OCI-LY3 (cell line): Measurements from ENCODE around the gene VPS41.

Source experiments
- H2AFZ ChIP-seq: fragments of 200-600, 300-600 bp; shearing (Covaris generic); 2 replicates; pipeline ENCODE4 v1.6.0; 2014; ENCODE audit warnings: antibody characterized with exemption, low read depth, low read length
- H3K27ac ChIP-seq: fragments of 200-600, 300-600 bp; sonication (generic); 2 replicates; pipeline ENCODE4 v1.5.1; 2014; ENCODE audit warnings: mild to moderate bottlenecking, low read length, moderate library complexity, mixed read lengths
- H3K27me3 ChIP-seq: fragments of 200-600, 300-600 bp; sonication (generic); 2 replicates; pipeline ENCODE4 v1.6.1; 2014; ENCODE audit warnings: low read depth, low read length, mixed read lengths
- H3K36me3 ChIP-seq: fragments of 200-600, 300-600 bp; sonication (generic); replicated peaks from 2 replicates; pipeline ENCODE3; 2014; ENCODE audit warnings: low read depth, low read length, mixed read lengths
- H3K4me1 ChIP-seq: fragments of 300-600, 200-600 bp; sonication (generic); 2 replicates; pipeline ENCODE4 v1.6.1; 2014; ENCODE audit warnings: low read length, mixed read lengths
- H3K4me2 ChIP-seq: fragments of 200-600, 300-600 bp; sonication (generic); 2 replicates; pipeline ENCODE4 v1.6.1; 2014; ENCODE audit warnings: low read length, mixed read lengths
- H3K4me3 ChIP-seq: fragments of 300-600, 200-600 bp; sonication (generic); 2 replicates; pipeline ENCODE4 v1.5.1; 2014; ENCODE audit warnings: antibody characterized with exemption, mild to moderate bottlenecking, low read length, moderate library complexity
- H3K79me2 ChIP-seq: fragments of 300-600, 200-600 bp; shearing (Covaris generic); 2 replicates; pipeline ENCODE4 v1.6.1; 2014; ENCODE audit warnings: mild to moderate bottlenecking, low read length, mixed read lengths
- H3K9ac ChIP-seq: fragments of 300-600, 200-600 bp; shearing (Covaris generic); 2 replicates; pipeline ENCODE4 v1.6.0; 2014; ENCODE audit warnings: mild to moderate bottlenecking, low read length, moderate library complexity
- H3K9me3 ChIP-seq: fragments of 200-600, 300-600 bp; shearing (Covaris generic); 2 replicates; pipeline ENCODE4 v1.6.1; 2014; ENCODE audit warnings: low read length, mixed read lengths; ENCODE audit not compliant: insufficient read depth
- H4K20me1 ChIP-seq: fragments of 200-600, 300-600 bp; sonication (generic); 2 replicates; pipeline ENCODE4 v1.6.1; 2016; ENCODE audit warnings: low read length, mixed read lengths; ENCODE audit not compliant: insufficient read depth
- EZH2phosphoT487 ChIP-seq: fragments of 200-600 bp; shearing (Covaris generic); IDR thresholded peaks from 2 replicates; pipeline ENCODE4 v1.6.1; 2018; ENCODE audit warnings: antibody characterized with exemption, mixed run types, low read depth
- TF ChIP-seq, protein P1 (sequence below): fragments of 200-600, 300-600 bp; sonication (generic); IDR thresholded peaks from 2 replicates; pipeline ENCODE4 v1.5.1; 2014; ENCODE audit warnings: antibody characterized with exemption, low read length, low read depth

VPS41 gene

DNA sequence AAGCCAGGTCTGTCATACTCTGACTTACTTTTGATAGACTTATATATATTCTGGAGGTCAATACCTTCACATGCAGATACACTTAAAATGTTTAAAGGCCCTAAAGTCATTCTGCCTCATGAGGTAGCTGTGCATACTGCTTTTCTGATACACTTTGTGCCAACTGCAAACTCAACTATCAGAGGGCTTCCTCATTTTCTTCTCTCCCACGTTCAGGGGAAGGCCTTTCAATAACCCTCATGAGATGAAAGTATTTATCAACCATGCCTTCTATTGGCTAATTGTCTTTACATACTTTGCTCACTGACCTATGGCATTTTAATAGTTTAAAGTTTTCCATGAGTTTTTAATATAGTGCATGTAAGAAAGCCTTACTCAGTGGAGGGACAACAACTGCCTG, 165.1 kb downstream of the VPS41 start:
- H3K36me3 ChIP-seq: peaks cover 23% of the 10 kb centered on the region
- H3K9ac ChIP-seq: no peak overlapping the region
- H3K4me2 ChIP-seq: no peak overlapping the region
- no peaks in the 10 kb centered on the region for H4K20me1 ChIP-seq
- H3K4me1 ChIP-seq: 0 out of 2 replicates have a peak, but pooled peaks cover 4% of the 10 kb centered on the region
- no peak overlapping the region for H3K4me3 ChIP-seq
- TF ChIP-seq, protein P1, sequence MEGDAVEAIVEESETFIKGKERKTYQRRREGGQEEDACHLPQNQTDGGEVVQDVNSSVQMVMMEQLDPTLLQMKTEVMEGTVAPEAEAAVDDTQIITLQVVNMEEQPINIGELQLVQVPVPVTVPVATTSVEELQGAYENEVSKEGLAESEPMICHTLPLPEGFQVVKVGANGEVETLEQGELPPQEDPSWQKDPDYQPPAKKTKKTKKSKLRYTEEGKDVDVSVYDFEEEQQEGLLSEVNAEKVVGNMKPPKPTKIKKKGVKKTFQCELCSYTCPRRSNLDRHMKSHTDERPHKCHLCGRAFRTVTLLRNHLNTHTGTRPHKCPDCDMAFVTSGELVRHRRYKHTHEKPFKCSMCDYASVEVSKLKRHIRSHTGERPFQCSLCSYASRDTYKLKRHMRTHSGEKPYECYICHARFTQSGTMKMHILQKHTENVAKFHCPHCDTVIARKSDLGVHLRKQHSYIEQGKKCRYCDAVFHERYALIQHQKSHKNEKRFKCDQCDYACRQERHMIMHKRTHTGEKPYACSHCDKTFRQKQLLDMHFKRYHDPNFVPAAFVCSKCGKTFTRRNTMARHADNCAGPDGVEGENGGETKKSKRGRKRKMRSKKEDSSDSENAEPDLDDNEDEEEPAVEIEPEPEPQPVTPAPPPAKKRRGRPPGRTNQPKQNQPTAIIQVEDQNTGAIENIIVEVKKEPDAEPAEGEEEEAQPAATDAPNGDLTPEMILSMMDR: no peak
- no peak for TF ChIP-seq EZH2phosphoT487
- H2AFZ ChIP-seq: no peak overlapping the region
- no peaks in the 10 kb centered on the region for H3K27me3 ChIP-seq
- no peaks in the 10 kb centered on the region for H3K79me2 ChIP-seq
- H3K27ac ChIP-seq: no peak overlapping the region
- no peaks in the 10 kb centered on the region for H3K9me3 ChIP-seq

DNA sequence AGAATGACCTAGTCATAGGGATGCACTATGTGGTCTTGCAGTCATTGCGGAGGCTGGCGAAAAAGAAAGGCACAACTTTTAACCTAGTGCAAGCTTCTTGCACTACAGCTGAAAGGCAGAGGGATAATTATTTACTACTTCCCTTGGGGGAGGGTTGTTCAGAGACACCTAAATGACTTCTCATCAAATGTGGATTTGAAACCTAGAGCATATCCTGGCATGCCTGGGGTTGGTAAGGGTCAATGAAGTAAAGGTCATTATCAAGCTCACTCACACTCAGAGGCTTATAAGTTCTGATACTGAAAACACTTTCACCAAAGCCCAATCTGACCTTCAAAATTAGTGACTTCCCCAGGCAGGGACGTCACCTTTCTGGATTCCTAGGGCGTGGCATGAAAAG, 168.9 kb downstream of the VPS41 start:
- Histone ChIP-seq H4K20me1 (no peaks in the 10 kb centered on the region), H3K36me3 (peaks cover 19% of the 10 kb centered on the region), H3K9ac (no peak overlapping the region), H3K4me2 (no peak overlapping the region), H3K4me1 (0 out of 2 replicates have a peak, but pooled peaks cover 4% of the 10 kb centered on the region), H2AFZ (no peak overlapping the region), H3K9me3 (no peaks in the 10 kb centered on the region), H3K4me3 (no peak overlapping the region), H3K79me2 (no peaks in the 10 kb centered on the region), H3K27ac (no peak overlapping the region), H3K27me3 (no peaks in the 10 kb centered on the region)
- TF ChIP-seq EZH2phosphoT487: no peak
- TF ChIP-seq, protein P1: no peak

DNA sequence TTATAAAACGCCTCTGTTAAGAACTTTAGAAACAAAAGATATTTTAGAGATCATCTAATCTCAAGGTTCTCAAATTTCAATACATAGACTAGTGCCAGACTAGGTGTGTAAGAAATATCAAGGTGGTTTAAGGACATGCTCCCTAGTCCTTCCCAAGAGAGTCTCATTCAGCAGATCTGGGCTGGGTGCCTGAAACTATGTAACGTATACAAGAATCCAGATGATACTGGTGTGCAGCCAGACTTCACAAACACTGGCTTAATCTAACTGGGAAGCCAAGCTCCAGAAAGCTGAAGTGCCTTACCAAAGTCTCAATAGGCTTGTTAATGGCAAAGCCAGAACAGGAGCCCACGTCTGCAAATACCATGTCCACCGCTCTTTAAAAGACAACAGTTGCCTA, 172.9 kb downstream of the VPS41 start:
- Histone ChIP-seq H4K20me1 (no peaks in the 10 kb centered on the region), H3K27ac (no peak overlapping the region), H3K9me3 (no peaks in the 10 kb centered on the region), H3K36me3 (peaks cover 9% of the 10 kb centered on the region), H3K9ac (no peak overlapping the region), H3K27me3 (no peaks in the 10 kb centered on the region), H2AFZ (no peak overlapping the region), H3K4me2 (no peak overlapping the region), H3K4me3 (no peak overlapping the region), H3K4me1 (0 out of 2 replicates have a peak, but pooled peaks cover 4% of the 10 kb centered on the region), H3K79me2 (no peaks in the 10 kb centered on the region)
- TF ChIP-seq, protein P1: no peak
- no peak for TF ChIP-seq EZH2phosphoT487

DNA sequence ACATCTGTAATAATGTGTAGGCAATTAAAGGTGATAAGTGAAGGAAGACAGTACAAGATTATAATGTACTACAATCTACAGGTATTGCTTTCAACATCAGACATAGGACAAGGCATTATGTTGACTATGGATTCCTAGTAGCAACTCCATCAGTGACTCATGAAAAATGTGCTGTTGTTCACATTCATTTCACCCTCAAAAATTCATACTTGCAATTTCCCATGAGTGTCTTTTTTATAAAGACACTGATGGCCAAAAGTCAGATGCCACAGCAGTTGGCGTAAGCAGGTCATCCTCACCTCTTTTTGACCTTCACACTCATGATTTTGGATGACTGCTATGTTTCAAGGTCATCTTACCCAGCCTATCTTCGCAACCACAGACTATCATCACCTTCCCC, 177.8 kb downstream of the VPS41 start:
- H2AFZ ChIP-seq: no peak overlapping the region
- TF ChIP-seq EZH2phosphoT487: no peak
- TF ChIP-seq, protein P1: no peak

More for the DNA sequence above, 177.8 kb downstream of the VPS41 start:
- H3K4me3 ChIP-seq: no peak overlapping the region
- H3K9me3 ChIP-seq: no peaks in the 10 kb centered on the region
- no peaks in the 10 kb centered on the region for H4K20me1 ChIP-seq
- no peaks in the 10 kb centered on the region for H3K79me2 ChIP-seq
- no peak overlapping the region for H3K27ac ChIP-seq
- no peak overlapping the region for H3K9ac ChIP-seq
- H3K27me3 ChIP-seq: no peaks in the 10 kb centered on the region
- no peak overlapping the region for H3K4me2 ChIP-seq
- H3K36me3 ChIP-seq: peaks cover 13% of the 10 kb centered on the region
- no peaks in the 10 kb centered on the region for H3K4me1 ChIP-seq
